OCI-LY7 (cell line): ENCODE results near the gene ADARB2.

Experiments used
- EZH2phosphoT487 ChIP-seq: fragments of 200-600 bp; sonication (generic); IDR thresholded peaks from 2 replicates; pipeline ENCODE4 v1.6.1; 2018; ENCODE audit warnings: low read depth, borderline replicate concordance, mild to moderate bottlenecking, mixed run types, antibody characterized with exemption, low read length, moderate library complexity, mixed read lengths
- TF ChIP-seq, protein P1 (sequence below): fragments of 200-600 bp; sonication (generic); conservative IDR thresholded peaks from 2 replicates; pipeline ENCODE4 v1.5.1; 2014; ENCODE audit warnings: mild to moderate bottlenecking, antibody characterized with exemption, low read length, moderate library complexity, mixed read lengths

DNA sequence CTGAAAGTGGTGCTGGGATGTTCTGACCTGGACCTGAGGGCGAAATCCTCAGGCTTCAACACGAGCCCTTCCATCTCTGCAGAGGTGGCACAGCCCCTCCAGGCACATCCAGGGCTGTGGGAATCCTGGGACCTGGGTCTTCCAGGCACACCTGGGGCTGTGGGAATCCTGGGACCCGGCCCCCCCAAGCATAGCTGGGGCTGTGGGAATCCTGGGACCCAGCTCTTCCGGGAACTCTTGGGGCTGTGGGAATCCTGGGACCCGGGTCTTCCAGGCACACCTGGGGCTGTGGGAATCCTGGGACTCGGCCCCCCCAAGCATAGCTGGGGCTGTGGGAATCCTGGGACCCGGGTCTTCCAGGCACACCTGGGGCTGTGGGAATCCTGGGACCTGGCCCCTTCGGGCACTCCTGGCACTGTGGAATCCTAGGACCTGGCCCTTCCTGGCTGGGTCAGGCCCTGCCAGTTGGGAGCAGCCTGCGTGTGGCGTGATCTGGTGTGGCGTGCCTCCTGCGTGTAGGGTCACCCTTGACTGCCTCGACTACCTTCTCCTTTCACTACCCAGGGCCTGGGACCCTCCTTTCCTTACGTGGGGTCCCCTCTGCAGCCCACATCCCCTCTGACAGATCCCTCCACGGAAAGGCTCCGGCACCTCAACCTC lies 557.1 kb downstream of the ADARB2 start:
- TF ChIP-seq, protein P1, sequence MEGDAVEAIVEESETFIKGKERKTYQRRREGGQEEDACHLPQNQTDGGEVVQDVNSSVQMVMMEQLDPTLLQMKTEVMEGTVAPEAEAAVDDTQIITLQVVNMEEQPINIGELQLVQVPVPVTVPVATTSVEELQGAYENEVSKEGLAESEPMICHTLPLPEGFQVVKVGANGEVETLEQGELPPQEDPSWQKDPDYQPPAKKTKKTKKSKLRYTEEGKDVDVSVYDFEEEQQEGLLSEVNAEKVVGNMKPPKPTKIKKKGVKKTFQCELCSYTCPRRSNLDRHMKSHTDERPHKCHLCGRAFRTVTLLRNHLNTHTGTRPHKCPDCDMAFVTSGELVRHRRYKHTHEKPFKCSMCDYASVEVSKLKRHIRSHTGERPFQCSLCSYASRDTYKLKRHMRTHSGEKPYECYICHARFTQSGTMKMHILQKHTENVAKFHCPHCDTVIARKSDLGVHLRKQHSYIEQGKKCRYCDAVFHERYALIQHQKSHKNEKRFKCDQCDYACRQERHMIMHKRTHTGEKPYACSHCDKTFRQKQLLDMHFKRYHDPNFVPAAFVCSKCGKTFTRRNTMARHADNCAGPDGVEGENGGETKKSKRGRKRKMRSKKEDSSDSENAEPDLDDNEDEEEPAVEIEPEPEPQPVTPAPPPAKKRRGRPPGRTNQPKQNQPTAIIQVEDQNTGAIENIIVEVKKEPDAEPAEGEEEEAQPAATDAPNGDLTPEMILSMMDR, result no peak
- no peak for TF ChIP-seq EZH2phosphoT487
